Adrenal gland (tissue), 12 donors: ENCODE data around the gene ARRB2. TPM values are rescaled to one million over a fixed set of nuclear protein-coding genes. Genes with fewer than 3 reads are reported as not detected.
A peak's percentile ranks its signal among the peaks of the same experiment; 100 is the strongest.

Experiments
- DNase-seq, 7 donors: peaks; one replicate each; pipeline ENCODE4 v3.0.0-alpha.2; 2019 to 2020
- H3K27ac ChIP-seq, 5 donors: fragments of 200-600 bp; sonication (generic) in 4 of 5; 1 replicate in 3 of 5; 2 replicates in 2 of 5; pipeline versions ENCODE4 v1.5.1 to v1.8.0; 2016 to 2020; ENCODE audit warnings: mild to moderate bottlenecking in 1 of 5
- H3K27me3 ChIP-seq: fragments of 200-600 bp; 2 replicates; pipeline ENCODE4 v1.8.0; 2021
- H3K36me3 ChIP-seq, 2 donors: fragments of 200-600 bp; replicated peaks in 1 of 2; 1 replicate in 1 of 2; 2 replicates in 1 of 2; pipeline versions ENCODE4 v1.5.1 to v1.8.0; 2018 to 2022
- H3K4me1 ChIP-seq, 2 donors: fragments of 200-600 bp; replicated peaks in 1 of 2; 1 replicate in 1 of 2; 2 replicates in 1 of 2; pipeline versions ENCODE4 v1.5.1 to v1.8.0; 2018 to 2021
- H3K4me3 ChIP-seq, 4 donors: fragments of 200-600 bp; sonication (generic) in 3 of 4; one replicate each; pipeline ENCODE4 v1.5.1; 2016 to 2018
- H3K9me3 ChIP-seq, 3 donors: fragments of 200-600 bp; sonication (generic) in 1 of 3; replicated peaks in 1 of 3; 1 replicate in 2 of 3; 2 replicates in 1 of 3; pipeline versions ENCODE4 v1.5.1 to v1.8.0; 2016 to 2021
- POLR2A ChIP-seq, 2 donors: fragments of 450-650 bp; IDR thresholded peaks; one replicate each; pipeline ENCODE4 v1.6.1; 2017; ENCODE audit warnings: antibody characterized with exemption in 2 of 2, mild to moderate bottlenecking in 2 of 2, moderate library complexity in 1 of 2
- WGBS, 4 donors: extraction: QIAGEN DNeasy Blood & Tissue Kit in 2 of 4; methylation state at CpG; one replicate each; pipeline versions ENCODE4 v1.1.5 to v1.1.7; 2013 to 2017; 5-methylcytosine and 5-hydroxymethylcytosine counted together
- intact Hi-C, 2 donors: fragments of 100-400 bp; cut with DNase I; formaldehyde crosslinking; loops; one replicate each; pipeline versions ENCODE4 v1.14.1 to v1.15.0; 2022 to 2023
- polyA plus RNA-seq, 3 donors: library from polyadenylated mRNA; stranded (reverse); fragments of 200-250 nt in 2 of 3; fragments of 350-450 nt in 1 of 3; fragmentation: Illumina TruSeq in 1 of 3; extraction: RNeasy Lipid Tissue Mini Kit (QIAGEN cat#74804) in 1 of 3; gene quantifications; one replicate each; pipeline ENCODE4 v1.2.3, GENCODE V29; 2013 to 2014
- total RNA-seq, 9 donors: library from RNA; depleted of rRNA in 4 of 9; stranded (reverse); fragments of >200 nt in 4 of 9; fragments of 120-200 nt in 1 of 9; fragmentation: NEBNext Ultra II Directional in 1 of 9; extraction: Animal tissue kit (Norgen Biotek cat#: 25700) in 1 of 9; gene quantifications; one replicate each; pipeline versions ENCODE4 v1.1.0 to v1.2.4, GENCODE V29; 2013 to 2023
- TF ChIP-seq, protein P1 (sequence below), 6 experiments: fragments of 450-650 bp in 4 of 6; fragments of 200-600 bp in 2 of 6; sonication (generic) in 1 of 6; IDR thresholded peaks; 1 replicate in 5 of 6; 2 replicates in 1 of 6; pipeline versions ENCODE4 v1.5.1 to v1.8.0; 2016 to 2021; ENCODE audit warnings: antibody characterized with exemption in 6 of 6, mild to moderate bottlenecking in 2 of 6, moderate library complexity in 1 of 6
- donor health status: healthy with polysubstance abuse.
- donor health status: Bipolar disorder and iron deficiency.
- donor health status: DM: yes; HTN: yes; CAD: no.
- donor health status: DM: no; HTN: no; CAD: no.
- donor health status: DM: no; HTN: no; CAD: no.
- donor health status: DM: yes; HTN: yes; CAD: no.

ARRB2 gene
- total and polyA plus RNA-seq, 12 donors, result 14.6 to 130 (median 60.0) TPM

DNA sequence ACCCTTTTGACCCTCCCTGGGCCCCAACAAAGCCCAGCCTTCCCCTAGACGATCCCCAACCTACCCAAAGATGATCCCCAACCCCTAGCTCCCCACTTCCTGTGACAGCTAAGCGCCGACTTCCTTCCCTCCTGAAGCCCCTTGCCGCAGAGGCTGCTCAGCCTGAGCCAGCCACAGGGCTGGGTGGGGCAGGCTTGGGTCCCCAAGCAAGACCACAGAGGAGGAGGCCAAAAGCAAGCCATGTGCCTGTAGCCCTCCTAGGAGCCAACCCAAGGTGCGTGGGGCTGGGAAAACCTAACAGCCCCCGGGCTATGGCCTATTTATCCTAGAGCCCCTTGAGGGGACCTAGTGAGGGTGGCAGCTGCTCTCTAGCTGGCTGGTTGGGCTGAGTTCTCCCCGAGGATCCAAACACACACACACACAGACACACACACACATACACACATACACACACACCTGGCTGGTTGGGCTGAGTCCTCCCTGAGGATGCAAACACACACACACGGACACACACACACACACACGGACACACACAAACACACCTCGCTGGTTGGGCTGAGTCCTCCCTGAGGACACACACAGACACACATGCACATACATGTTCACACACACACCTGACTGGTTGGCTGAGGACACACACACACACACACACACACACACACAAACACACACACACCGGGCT lies 4.8 kb downstream of the ARRB2 start:
- TF ChIP-seq, protein P1, sequence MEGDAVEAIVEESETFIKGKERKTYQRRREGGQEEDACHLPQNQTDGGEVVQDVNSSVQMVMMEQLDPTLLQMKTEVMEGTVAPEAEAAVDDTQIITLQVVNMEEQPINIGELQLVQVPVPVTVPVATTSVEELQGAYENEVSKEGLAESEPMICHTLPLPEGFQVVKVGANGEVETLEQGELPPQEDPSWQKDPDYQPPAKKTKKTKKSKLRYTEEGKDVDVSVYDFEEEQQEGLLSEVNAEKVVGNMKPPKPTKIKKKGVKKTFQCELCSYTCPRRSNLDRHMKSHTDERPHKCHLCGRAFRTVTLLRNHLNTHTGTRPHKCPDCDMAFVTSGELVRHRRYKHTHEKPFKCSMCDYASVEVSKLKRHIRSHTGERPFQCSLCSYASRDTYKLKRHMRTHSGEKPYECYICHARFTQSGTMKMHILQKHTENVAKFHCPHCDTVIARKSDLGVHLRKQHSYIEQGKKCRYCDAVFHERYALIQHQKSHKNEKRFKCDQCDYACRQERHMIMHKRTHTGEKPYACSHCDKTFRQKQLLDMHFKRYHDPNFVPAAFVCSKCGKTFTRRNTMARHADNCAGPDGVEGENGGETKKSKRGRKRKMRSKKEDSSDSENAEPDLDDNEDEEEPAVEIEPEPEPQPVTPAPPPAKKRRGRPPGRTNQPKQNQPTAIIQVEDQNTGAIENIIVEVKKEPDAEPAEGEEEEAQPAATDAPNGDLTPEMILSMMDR (IDR thresholded peaks at IDR 0.05), result no peak
- no peak for TF ChIP-seq POLR2A (IDR thresholded peaks at IDR 0.05)
- H3K4me3 ChIP-seq, result no peak overlapping the region

DNA sequence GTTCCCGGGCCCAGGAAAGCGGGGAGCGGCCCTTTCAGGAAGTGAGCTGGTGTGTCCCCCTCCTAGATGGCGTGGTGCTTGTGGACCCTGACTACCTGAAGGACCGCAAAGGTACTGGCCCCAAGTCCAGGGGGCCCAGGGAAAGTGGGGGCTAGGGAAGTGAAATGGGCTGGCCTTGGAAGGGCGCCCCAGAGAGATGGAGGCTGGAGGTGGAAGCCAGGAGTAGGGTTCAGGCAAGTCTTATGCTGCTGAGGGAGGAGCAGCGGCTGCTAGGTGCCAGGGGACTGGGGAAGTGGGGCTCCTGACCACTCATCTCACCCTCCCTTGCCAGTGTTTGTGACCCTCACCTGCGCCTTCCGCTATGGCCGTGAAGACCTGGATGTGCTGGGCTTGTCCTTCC lies 5.6 kb downstream of the ARRB2 start:
- 96 to 98% (median 97%) methylated on average over 7 to 10 of the region's 10 CpGs for whole genome bisulfite sequencing, 4 donors
- DNase-seq, result no peak
- H3K4me1 ChIP-seq, result peaks cover 2 to 9% of the 10 kb centered on the region in 2 donors
- H3K27ac ChIP-seq, result no peak overlapping the region
- no peaks in the 10 kb centered on the region for H3K27me3 ChIP-seq
- TF ChIP-seq POLR2A (IDR thresholded peaks at IDR 0.05), result no peak
- TF ChIP-seq, protein P1 (IDR thresholded peaks at IDR 0.05), result no peak
- intact Hi-C loops, result loop anchor here (5.0 to 10.0 kb wide), 3 partner anchors 79 to 176 kb away; partner anchors contain the start of gene PSMB6 (in 1 of the 2)
- no peak overlapping the region for H3K4me3 ChIP-seq
- peaks cover 0 to 33% of the 10 kb centered on the region in 2 donors for H3K36me3 ChIP-seq
- H3K9me3 ChIP-seq, result no peaks in the 10 kb centered on the region

More for the DNA sequence above, 4.8 kb downstream of the ARRB2 start:
- H3K9me3 ChIP-seq, result no peaks in the 10 kb centered on the region
- 73 to 77% (median 75%) methylated on average over 8 to 11 of the region's 11 CpGs for WGBS, 4 donors
- H3K4me1 ChIP-seq, result peaks cover 6 to 11% of the 10 kb centered on the region in 2 donors
- H3K36me3 ChIP-seq, result peaks cover 0 to 32% of the 10 kb centered on the region in 2 donors
- intact Hi-C loops, result loop anchor here (5.0 to 10.0 kb wide), 3 partner anchors 80 to 177 kb away; partner anchors contain the start of gene PSMB6 (in 1 of the 2)
- no peaks in the 10 kb centered on the region for H3K27me3 ChIP-seq
- peak overlapping the region in 2 of 5 donors; percentile 6 to 8 for H3K27ac ChIP-seq
- no peak for DNase-seq

DNA sequence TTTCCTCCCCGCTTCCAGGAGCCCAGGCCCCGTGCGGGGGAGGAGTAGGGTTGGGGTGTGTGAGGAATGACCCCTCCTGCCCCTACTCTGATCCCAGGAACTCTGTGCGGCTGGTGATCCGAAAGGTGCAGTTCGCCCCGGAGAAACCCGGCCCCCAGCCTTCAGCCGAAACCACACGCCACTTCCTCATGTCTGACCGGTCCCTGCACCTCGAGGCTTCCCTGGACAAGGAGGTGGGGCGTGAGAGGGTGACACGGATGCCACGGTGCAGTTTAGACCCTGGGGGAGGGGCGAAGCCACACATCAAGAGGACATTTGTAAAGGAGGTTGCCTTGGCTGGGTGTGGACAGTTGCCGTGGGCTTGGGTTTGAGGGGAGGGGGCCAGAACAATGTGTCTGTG lies 7.4 kb downstream of the ARRB2 start:
- Histone ChIP-seq H3K4me1 (peaks cover 0 to 12% of the 10 kb centered on the region in 2 donors), H3K27ac (no peak overlapping the region), H3K9me3 (no peaks in the 10 kb centered on the region), H3K4me3 (no peak overlapping the region), H3K27me3 (no peaks in the 10 kb centered on the region), H3K36me3 (peaks cover 0 to 33% of the 10 kb centered on the region in 2 donors)
- WGBS, 4 donors, result 78 to 91% (median 86%) methylated on average over 14 to 17 of the region's 17 CpGs
- intact Hi-C loops, result loop anchor here (5.0 to 10.0 kb wide), 3 partner anchors 77 to 175 kb away; partner anchors contain the start of gene PSMB6 (in 1 of the 2)
- no peak for DNase-seq
- TF ChIP-seq, protein P1 (IDR thresholded peaks at IDR 0.05), result no peak

DNA sequence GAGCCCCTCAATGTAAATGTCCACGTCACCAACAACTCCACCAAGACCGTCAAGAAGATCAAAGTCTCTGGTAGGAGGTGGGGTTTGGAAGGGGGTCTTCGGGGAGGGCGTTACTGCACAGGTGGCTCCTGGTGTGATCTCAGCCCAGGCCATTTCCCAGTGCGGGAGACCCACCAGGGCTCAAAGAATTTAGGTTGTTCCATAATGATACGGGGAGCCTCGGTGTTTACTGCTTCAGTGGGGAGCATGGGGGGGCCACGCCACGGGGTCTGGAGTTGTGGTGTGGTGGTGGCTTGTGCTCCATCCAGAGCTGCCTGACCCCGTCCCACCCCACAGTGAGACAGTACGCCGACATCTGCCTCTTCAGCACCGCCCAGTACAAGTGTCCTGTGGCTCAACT lies 7.8 kb downstream of the ARRB2 start:
- 94 to 98% (median 95%) methylated on average over 9 to 13 of the region's 13 CpGs for WGBS, 4 donors
- Histone ChIP-seq H3K9me3 (no peaks in the 10 kb centered on the region), H3K27ac (no peak overlapping the region), H3K27me3 (no peaks in the 10 kb centered on the region), H3K4me1 (peaks cover 0 to 12% of the 10 kb centered on the region in 2 donors), H3K36me3 (peaks cover 0 to 33% of the 10 kb centered on the region in 2 donors), H3K4me3 (no peak overlapping the region)
- TF ChIP-seq, protein P1 (IDR thresholded peaks at IDR 0.05), result no peak
- TF ChIP-seq POLR2A (IDR thresholded peaks at IDR 0.05), result no peak
- DNase-seq, result no peak
- intact Hi-C loops, result loop anchor here (5.0 to 10.0 kb wide), 3 partner anchors 77 to 174 kb away; partner anchors contain the start of gene PSMB6 (in 1 of the 2)
